SK-N-SH (cell line): ENCODE data around the gene AGTR1. TPM values are rescaled to one million over a fixed set of nuclear protein-coding genes. Genes with fewer than 3 reads are reported as not detected.

ENCODE experiments used
- CTCF ChIA-PET: fragments of 300-600, 350-600 bp; formaldehyde crosslinking; extraction: SDS; loops from one replicate; lab custom pipeline; 2021; lab: Yijun Ruan, JAX
- POLR2A ChIA-PET: fragments of 350-600 bp; sonication (Branson Sonifier 250); formaldehyde crosslinking; extraction: SDS; loops from one replicate; lab custom pipeline; 2020; ENCODE audit warnings: antibody characterized with exemption, inconsistent platforms; lab: Yijun Ruan, JAX
- DNase-seq: peaks from one replicate; pipeline ENCODE4 v3.0.0; 2012
- H2AFZ ChIP-seq: fragments of 200-600 bp; sonication (generic); 2 replicates; pipeline ENCODE4 v1.8.1; 2016; ENCODE audit warnings: antibody characterized with exemption, mild to moderate bottlenecking, low read depth
- H3F3A ChIP-seq: fragments of 200-600 bp; sonication (generic); replicated peaks from 2 replicates; pipeline ENCODE3; 2016; ENCODE audit warnings: antibody characterized with exemption, mild to moderate bottlenecking; ENCODE audit not compliant: insufficient read depth
- H3K27ac ChIP-seq, 2 experiments: fragments of 200-500 bp in 1 of 2; fragments of 200-600 bp in 1 of 2; sonication (Bioruptor generic) in 1 of 2; sonication (generic), shearing (Covaris generic) in 1 of 2; 2 replicates each; pipeline versions ENCODE4 v1.5.1 to v1.6.1; 2014 to 2016; ENCODE audit warnings: low read depth in 2 of 2, inconsistent platforms in 1 of 2, low read length in 1 of 2, mild to moderate bottlenecking in 1 of 2, mixed read lengths in 1 of 2
- H3K27me3 ChIP-seq: fragments of 200-600 bp; sonication (generic), shearing (Covaris generic); 2 replicates; pipeline ENCODE4 v1.6.1; 2016; ENCODE audit warnings: mixed run types; ENCODE audit not compliant: insufficient read depth
- H3K36me3 ChIP-seq, 2 experiments: fragments of 200-500 bp in 1 of 2; fragments of 200-600 bp in 1 of 2; sonication (Bioruptor generic) in 1 of 2; sonication (generic) in 1 of 2; replicated peaks in 1 of 2; 2 replicates each; pipeline versions ENCODE3 to v1.5.1; 2014 to 2016; ENCODE audit warnings: low read length in 1 of 2, mild to moderate bottlenecking in 1 of 2; ENCODE audit not compliant: insufficient read depth in 2 of 2, control insufficient read depth in 1 of 2
- H3K4me1 ChIP-seq, 2 experiments: fragments of 200-500 bp in 1 of 2; fragments of 200-600 bp in 1 of 2; sonication (Bioruptor generic) in 1 of 2; sonication (generic), shearing (Covaris generic) in 1 of 2; 2 replicates each; pipeline versions ENCODE4 v1.5.1 to v1.6.1; 2014 to 2016; ENCODE audit warnings: low read depth in 1 of 2, low read length in 1 of 2, mixed run types in 1 of 2; ENCODE audit not compliant: insufficient read depth in 2 of 2, control insufficient read depth in 1 of 2
- H3K4me2 ChIP-seq: fragments of 200-600 bp; sonication (generic), shearing (Covaris generic); 2 replicates; pipeline ENCODE4 v1.6.1; 2017; ENCODE audit warnings: mixed run types
- H3K4me3 ChIP-seq, 2 experiments: fragments of 200-500 bp in 1 of 2; fragments of 200-600 bp in 1 of 2; sonication (Bioruptor generic) in 1 of 2; sonication (generic), shearing (Covaris generic) in 1 of 2; 2 replicates each; pipeline versions ENCODE4 v1.5.1 to v1.8.1; 2014 to 2016; ENCODE audit warnings: low read depth in 2 of 2, inconsistent platforms in 1 of 2, low read length in 1 of 2, mild to moderate bottlenecking in 1 of 2, mixed read lengths in 1 of 2, moderate library complexity in 1 of 2
- H3K79me2 ChIP-seq: fragments of 200-600 bp; sonication (generic); 2 replicates; pipeline ENCODE4 v1.8.1; 2017; ENCODE audit warnings: mild to moderate bottlenecking; ENCODE audit not compliant: insufficient read depth
- H3K9ac ChIP-seq: fragments of 200-600 bp; sonication (generic); 2 replicates; pipeline ENCODE4 v1.6.1; 2017; ENCODE audit warnings: mixed run types
- H3K9me2 ChIP-seq: fragments of 200-600 bp; sonication (generic); 2 replicates; pipeline ENCODE4 v1.6.1; 2017; ENCODE audit warnings: mixed run types
- H3K9me3 ChIP-seq: fragments of 200-600 bp; sonication (generic); 2 replicates; pipeline ENCODE4 v1.6.1; 2017; ENCODE audit warnings: mixed run types, mild to moderate bottlenecking, moderate library complexity
- H4K20me1 ChIP-seq: fragments of 200-600 bp; sonication (generic); 2 replicates; pipeline ENCODE4 v1.6.1; 2017; ENCODE audit warnings: mild to moderate bottlenecking, mixed run types; ENCODE audit not compliant: insufficient read depth
- CTCF ChIP-seq: fragments of 200-600 bp; sonication (generic); IDR thresholded peaks from 2 replicates; pipeline ENCODE4 v1.6.1; 2017; ENCODE audit warnings: antibody characterized with exemption, mild to moderate bottlenecking, moderate library complexity
- ELF1 ChIP-seq: IDR thresholded peaks from 2 replicates; pipeline ENCODE4 v1.4.0; 2012
- EP300 ChIP-seq, 2 experiments: IDR thresholded peaks; 2 replicates each; pipeline versions ENCODE4 v1.4.0 to v1.6.1; 2012; ENCODE audit warnings: borderline replicate concordance in 1 of 2, low read depth in 1 of 2, low read length in 1 of 2
- FOSL2 ChIP-seq: IDR thresholded peaks from 2 replicates; pipeline ENCODE4 v1.4.0; 2012; ENCODE audit warnings: low read depth, mild to moderate bottlenecking, moderate library complexity, borderline replicate concordance
- GATA2 ChIP-seq: sonication (generic); formaldehyde crosslinking; IDR thresholded peaks from 2 replicates; pipeline ENCODE4 v1.5.0; 2020; ENCODE audit warnings: mild to moderate bottlenecking, missing genetic modification reagents
- JUND ChIP-seq: IDR thresholded peaks from 2 replicates; pipeline ENCODE4 v1.4.0; 2012
- MEF2A ChIP-seq: IDR thresholded peaks from 2 replicates; pipeline ENCODE4 v1.4.0; 2012; ENCODE audit warnings: low read depth, borderline replicate concordance
- NFIC ChIP-seq: IDR thresholded peaks from 2 replicates; pipeline ENCODE4 v1.4.0; 2012; ENCODE audit warnings: borderline replicate concordance
- PBX3 ChIP-seq: IDR thresholded peaks from 2 replicates; pipeline ENCODE4; 2012
- RCOR1 ChIP-seq: fragments of 150-350 bp; IDR thresholded peaks from 2 replicates; pipeline ENCODE4 v1.6.1; 2017; ENCODE audit warnings: antibody characterized with exemption, low read length
- RXRA ChIP-seq: IDR thresholded peaks from 2 replicates; pipeline ENCODE4 v1.4.0; 2012; ENCODE audit warnings: low read depth, mild to moderate bottlenecking, borderline replicate concordance
- SIN3A ChIP-seq: IDR thresholded peaks from 2 replicates; pipeline ENCODE4 v1.6.1; 2012; ENCODE audit warnings: low read depth, mild to moderate bottlenecking, low read length, moderate library complexity, borderline replicate concordance
- SMC3 ChIP-seq: IDR thresholded peaks from 2 replicates; pipeline ENCODE4 v1.6.1; 2012; ENCODE audit warnings: low read depth, low read length, improper control_type of control experiment
- TCF12 ChIP-seq: IDR thresholded peaks from 2 replicates; pipeline ENCODE4 v1.4.0; 2012
- TEAD4 ChIP-seq: IDR thresholded peaks from 2 replicates; pipeline ENCODE4 v1.4.0; 2012; ENCODE audit warnings: mild to moderate bottlenecking, borderline replicate concordance; ENCODE audit not compliant: insufficient read depth
- WGBS: methylation state at CpG from one replicate; pipeline ENCODE4 v1.1.6; 2017; ENCODE audit warnings: low lambda C conversion rate; 5-methylcytosine and 5-hydroxymethylcytosine counted together
- polyA plus RNA-seq, 3 experiments: library from polyadenylated mRNA; depleted of rRNA; stranded (reverse); fragments of >200 nt; gene quantifications; 2 replicates each; pipeline ENCODE4 v1.2.3, GENCODE V29; 2012

AGTR1 gene
- polyA plus RNA-seq (2012; rRNA removed): 0.15 and 0.32 TPM in 2 replicates
- polyA plus RNA-seq (2012; cell fraction: cytosol; rRNA removed): 0.25 and 0.28 TPM in 2 replicates
- 0.14 and 0.35 TPM in 2 replicates for polyA plus RNA-seq (2012; cell fraction: nucleus; rRNA removed)

- peak within 1 kb of the TSS; percentile 90 for H2AFZ ChIP-seq
- H3K36me3 ChIP-seq: no peaks in the 10 kb centered on the region
- peak within 1 kb of the TSS; percentile 38; the same call in 1 of the 2 replicates for H3K9ac ChIP-seq
- H3K4me2 ChIP-seq: peak within 1 kb of the TSS; percentile 86
- peak within 1 kb of the TSS; percentile 62 to 64 for H3K4me3 ChIP-seq
- peaks cover 3% of the 10 kb centered on the region; the same call in 1 of the 2 replicates for H3K9me2 ChIP-seq
- no peaks in the 10 kb centered on the region for H3K9me3 ChIP-seq
- H3K27ac ChIP-seq: no peak within 1 kb of the TSS
- H3K27me3 ChIP-seq: no peaks in the 10 kb centered on the region
- H3F3A ChIP-seq: peaks cover 18% of the 10 kb centered on the region
- TF ChIP-seq RCOR1: no peak
- TF ChIP-seq RXRA: no peak
- no peak for TF ChIP-seq ELF1
- TF ChIP-seq GATA2: no peak
- H4K20me1 ChIP-seq: no peaks in the 10 kb centered on the region
- DNase-seq: peak; percentile 80
- no peaks in the 10 kb centered on the region for H3K79me2 ChIP-seq
- ChIA-PET CTCF (interaction anchor here (0.9 kb wide), 1 partner anchor 258 kb away, joined by 3 read pairs; no protein-coding TSS in a partner anchor), POLR2A (no interaction called here)
- WGBS: 15% methylated on average over 24 of the region's 61 CpGs
- H3K4me1 ChIP-seq: peaks cover 0 to 8% of the 10 kb centered on the region in 2 experiments; a peak in 2 of 4 replicates
Observed at GRCh38 chr3:148697306-148698189, at the start of gene AGTR1. AGTR1 (plus strand) TSS chr3:148697903; CDS start chr3:148741036, 43,133 bp downstream.

- Histone ChIP-seq H3K4me2 (no peak overlapping the region), H4K20me1 (no peaks in the 10 kb centered on the region), H3K79me2 (no peaks in the 10 kb centered on the region), H3K9me2 (no peaks in the 10 kb centered on the region), H3K27ac (peak overlapping the region; percentile 3 to 55; a peak in 3 of 4 replicates), H3K4me1 (peaks cover 0 to 5% of the 10 kb centered on the region in 2 experiments; a peak in 2 of 4 replicates), H3K36me3 (no peaks in the 10 kb centered on the region), H3F3A (peaks cover 19% of the 10 kb centered on the region), H3K9ac (no peak overlapping the region), H3K27me3 (no peaks in the 10 kb centered on the region), H2AFZ (no peak overlapping the region), H3K4me3 (no peak overlapping the region), H3K9me3 (no peaks in the 10 kb centered on the region)
- 28% methylated on average over 3 of the region's 3 CpGs for WGBS
- TF ChIP-seq SIN3A (no peak), RCOR1 (no peak), TCF12 (peak; percentile 54), PBX3 (peak; percentile 21; the same call in 1 of the 2 replicates), SMC3 (no peak), EP300 (IDR thresholded peaks at IDR 0.05; ENCODE audit: borderline replicate concordance in 1 of 2, low read depth in 1 of 2, low read length in 1 of 2) (peak in 1 of 2 experiments; percentile 59; a peak in 2 of 4 replicates), TEAD4 (peak; percentile 50; the same call in 1 of the 2 replicates), FOSL2 (peak; percentile 86), JUND (peak; percentile 81), CTCF (peak; percentile 11; the same call in 1 of the 2 replicates), NFIC (peak; percentile 64), MEF2A (no peak)
- CTCF ChIA-PET: interaction anchor here (1.4 kb wide), 1 partner anchor 13 kb away, joined by 4 read pairs; no protein-coding TSS in a partner anchor
- DNase-seq: no peak
- POLR2A ChIA-PET: no interaction called here
Observed at GRCh38 chr3:148648685-148649352, 48.9 kb upstream of the AGTR1 start.
